Panc1 (cell line): ENCODE results near the gene ZNF165. TPM values are rescaled to one million over a fixed set of nuclear protein-coding genes. Genes with fewer than 3 reads are reported as not detected.

Experiments
- ATAC-seq: fragments of 200-7000 bp; cut with Tn5 transposase; 2 replicates; pipeline ENCODE4 v1.9.1; 2020; ENCODE audit warnings: mild to moderate bottlenecking, moderate library complexity
- BruUV-seq: library from RNA; stranded (reverse); fragments of 400-500 nt; replicated peaks from 2 replicates; lab custom pipeline; 2021; lab: Mats Ljungman, UMichigan
- CTCF ChIA-PET: fragments of 300-600 bp; sonication (Branson Sonifier 250); formaldehyde crosslinking; loops from one replicate; lab custom pipeline; 2022; ENCODE audit warnings: antibody characterized with exemption; lab: Charles Lee
- POLR2A ChIA-PET: fragments of 300-600 bp; sonication (Branson Sonifier 250); formaldehyde crosslinking; loops from one replicate; lab custom pipeline; 2022; ENCODE audit warnings: antibody characterized with exemption; lab: Charles Lee
- DNase-seq: peaks from one replicate; pipeline ENCODE4 v3.0.0-alpha.2; 2010; ENCODE audit warnings: low read depth, low spot score
- H3K27ac ChIP-seq: 2 replicates; pipeline ENCODE4 v1.5.1; 2011; ENCODE audit warnings: mild to moderate bottlenecking, low read length, inconsistent platforms
- H3K27me3 ChIP-seq: fragments of 200-500 bp; sonication (Bioruptor generic); 2 replicates; pipeline ENCODE4 v1.6.0; 2014; ENCODE audit warnings: low read length, inconsistent platforms; ENCODE audit not compliant: control insufficient read depth, insufficient read depth
- H3K36me3 ChIP-seq: fragments of 200-500 bp; sonication (Bioruptor generic); 2 replicates; pipeline ENCODE4 v1.5.1; 2014; ENCODE audit warnings: inconsistent platforms, mild to moderate bottlenecking, low read length, moderate library complexity; ENCODE audit not compliant: control insufficient read depth, insufficient read depth
- H3K4me1 ChIP-seq: 2 replicates; pipeline ENCODE4 v1.5.1; 2011; ENCODE audit warnings: inconsistent platforms, mild to moderate bottlenecking, low read length, moderate library complexity; ENCODE audit not compliant: control insufficient read depth, insufficient read depth
- H3K4me3 ChIP-seq, 2 experiments: 2 replicates each; pipeline ENCODE4 v1.5.1; 2011 to 2012; ENCODE audit warnings: low read depth in 2 of 2, low read length in 2 of 2, mild to moderate bottlenecking in 2 of 2, inconsistent platforms in 1 of 2, moderate library complexity in 1 of 2
- H3K9me3 ChIP-seq: fragments of 200-500 bp; sonication (Bioruptor generic); 2 replicates; pipeline ENCODE4 v1.5.1; 2014; ENCODE audit warnings: low read depth, mild to moderate bottlenecking, inconsistent platforms, low read length, moderate library complexity; ENCODE audit not compliant: control insufficient read depth, insufficient read depth
- CTCF ChIP-seq: fragments of 450-650 bp; IDR thresholded peaks from 2 replicates; pipeline ENCODE4 v1.5.1; 2017; ENCODE audit warnings: mild to moderate bottlenecking
- POLR2AphosphoS5 ChIP-seq: IDR thresholded peaks from 2 replicates; pipeline ENCODE4 v1.6.1; 2012; ENCODE audit warnings: mild to moderate bottlenecking, low read depth, low read length, moderate library complexity
- SIN3A ChIP-seq: IDR thresholded peaks from 2 replicates; pipeline ENCODE4 v1.6.1; 2012; ENCODE audit warnings: low read depth, mild to moderate bottlenecking, low read length, moderate library complexity, borderline replicate concordance; ENCODE audit not compliant: insufficient read depth
- TCF7L2 ChIP-seq: IDR thresholded peaks from 2 replicates; pipeline ENCODE4 v1.6.1; 2011; ENCODE audit warnings: mild to moderate bottlenecking, low read depth, low read length, inconsistent platforms
- in situ Hi-C: cut with HindIII; loops from 2 replicates; pipeline ENCODE4 v1.10.0; 2016; ENCODE audit warnings: low sequenced_read_pairs, low pct_unique_long_range_greater_than_20kb
- intact Hi-C: fragments of 100-400 bp; cut with micrococcal nuclease; formaldehyde crosslinking; loops from one replicate; pipeline ENCODE4 v1.10.0; 2022; ENCODE audit not compliant: unreplicated experiment
- total RNA-seq: library from RNA; stranded (reverse); gene quantifications from one replicate; pipeline ENCODE4 v1.2.1, GENCODE V29; 2021; ENCODE audit not compliant: unreplicated experiment
- TF ChIP-seq, protein P1 (sequence below), 2 experiments: IDR thresholded peaks; 2 replicates each; pipeline ENCODE4 v1.6.1; 2011 to 2012; ENCODE audit warnings: low read depth in 2 of 2, control low read depth in 1 of 2, low read length in 1 of 2, mild to moderate bottlenecking in 1 of 2, moderate library complexity in 1 of 2; ENCODE audit not compliant: insufficient read depth in 1 of 2

The ZNF165 gene
- total RNA-seq, 1 experiment from 2014 or later = 4.2 TPM

DNA sequence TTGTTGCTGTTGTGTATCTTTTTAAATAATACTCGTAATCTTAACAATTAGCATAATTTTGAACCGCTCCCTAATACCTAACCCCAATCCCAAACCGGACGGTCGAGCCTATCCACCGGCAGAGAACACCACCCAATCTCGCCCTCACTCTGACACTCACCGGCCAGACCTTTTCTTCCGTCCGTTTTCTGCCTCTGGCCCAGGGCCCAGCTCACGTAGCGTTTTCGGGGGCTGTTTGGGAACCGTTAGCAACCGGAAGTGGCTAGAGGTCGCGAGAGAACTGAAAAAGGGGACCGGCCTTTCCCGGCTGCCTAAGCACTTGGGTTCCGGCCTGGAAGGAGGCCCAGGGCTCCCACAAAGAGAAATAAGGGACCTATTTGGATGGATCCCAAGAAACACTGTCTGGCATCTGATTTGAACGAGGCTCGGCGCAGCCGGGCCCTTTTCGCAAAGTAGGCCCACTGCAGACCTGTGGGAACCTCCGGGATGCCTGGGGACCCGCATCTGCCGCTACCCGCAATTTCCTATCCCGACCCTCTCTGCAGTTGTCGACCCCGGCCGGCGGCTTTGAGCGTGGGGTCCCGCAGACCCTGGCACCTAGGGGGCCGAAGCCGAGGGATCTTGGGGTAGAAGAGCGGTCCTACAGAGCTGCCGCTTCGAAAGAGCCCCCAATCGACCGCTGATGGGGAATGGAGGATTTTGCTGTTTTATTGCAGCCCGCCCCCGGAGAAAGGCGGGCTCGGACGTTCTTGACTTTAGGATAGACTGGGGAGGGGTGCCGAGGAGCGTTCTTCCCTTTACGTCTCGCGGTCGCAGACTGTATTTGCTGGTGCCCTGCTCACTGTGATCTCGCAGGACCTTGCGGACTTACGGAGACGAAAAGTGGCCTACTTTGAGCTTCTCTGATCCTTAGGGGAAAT is 56.5 kb downstream of the ZNF165 start:
- POLR2A ChIA-PET = interaction anchor here (0.6 kb wide), 2 partner anchors 85 to 238 kb away, joined by 3 read pairs; no protein-coding TSS in a partner anchor
- peaks cover under 1% of the 10 kb centered on the region for H3K36me3 ChIP-seq
- peaks cover 36% of the 10 kb centered on the region for H3K4me1 ChIP-seq
- no TSS peak for BruUV-seq
- DNase-seq = peak; percentile 65
- peak overlapping the region; percentile 79 to 81 for H3K4me3 ChIP-seq
- TF ChIP-seq, protein P1, sequence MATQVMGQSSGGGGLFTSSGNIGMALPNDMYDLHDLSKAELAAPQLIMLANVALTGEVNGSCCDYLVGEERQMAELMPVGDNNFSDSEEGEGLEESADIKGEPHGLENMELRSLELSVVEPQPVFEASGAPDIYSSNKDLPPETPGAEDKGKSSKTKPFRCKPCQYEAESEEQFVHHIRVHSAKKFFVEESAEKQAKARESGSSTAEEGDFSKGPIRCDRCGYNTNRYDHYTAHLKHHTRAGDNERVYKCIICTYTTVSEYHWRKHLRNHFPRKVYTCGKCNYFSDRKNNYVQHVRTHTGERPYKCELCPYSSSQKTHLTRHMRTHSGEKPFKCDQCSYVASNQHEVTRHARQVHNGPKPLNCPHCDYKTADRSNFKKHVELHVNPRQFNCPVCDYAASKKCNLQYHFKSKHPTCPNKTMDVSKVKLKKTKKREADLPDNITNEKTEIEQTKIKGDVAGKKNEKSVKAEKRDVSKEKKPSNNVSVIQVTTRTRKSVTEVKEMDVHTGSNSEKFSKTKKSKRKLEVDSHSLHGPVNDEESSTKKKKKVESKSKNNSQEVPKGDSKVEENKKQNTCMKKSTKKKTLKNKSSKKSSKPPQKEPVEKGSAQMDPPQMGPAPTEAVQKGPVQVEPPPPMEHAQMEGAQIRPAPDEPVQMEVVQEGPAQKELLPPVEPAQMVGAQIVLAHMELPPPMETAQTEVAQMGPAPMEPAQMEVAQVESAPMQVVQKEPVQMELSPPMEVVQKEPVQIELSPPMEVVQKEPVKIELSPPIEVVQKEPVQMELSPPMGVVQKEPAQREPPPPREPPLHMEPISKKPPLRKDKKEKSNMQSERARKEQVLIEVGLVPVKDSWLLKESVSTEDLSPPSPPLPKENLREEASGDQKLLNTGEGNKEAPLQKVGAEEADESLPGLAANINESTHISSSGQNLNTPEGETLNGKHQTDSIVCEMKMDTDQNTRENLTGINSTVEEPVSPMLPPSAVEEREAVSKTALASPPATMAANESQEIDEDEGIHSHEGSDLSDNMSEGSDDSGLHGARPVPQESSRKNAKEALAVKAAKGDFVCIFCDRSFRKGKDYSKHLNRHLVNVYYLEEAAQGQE (IDR thresholded peaks at IDR 0.05; ENCODE audit: insufficient read depth in 1 of 2, low read depth in 2 of 2, low read length in 1 of 2) = peak in 1 of 2 experiments; percentile 26; a peak in 1 of 4 replicates
- TF ChIP-seq SIN3A (peak; percentile 77; the same call in 1 of the 2 replicates), POLR2AphosphoS5 (peak; percentile 82), TCF7L2 (peak; percentile 70), CTCF (no peak)
- CTCF ChIA-PET = interaction anchor here (0.5 to 0.8 kb wide), 2 partner anchors 219 to 243 kb away, joined by 4 read pairs; no protein-coding TSS in a partner anchor
- intact Hi-C loops (loop anchor here (5.0 kb wide), 1 partner anchor 215 kb away; no protein-coding TSS in a partner anchor), in situ Hi-C loops (no loop called here)
- peak; percentile 86 for ATAC-seq
- no peaks in the 10 kb centered on the region for H3K27me3 ChIP-seq
- no peaks in the 10 kb centered on the region for H3K9me3 ChIP-seq
- H3K27ac ChIP-seq = peak overlapping the region; percentile 100

- POLR2A ChIA-PET = interaction anchor here (0.6 to 0.7 kb wide), 2 partner anchors 218 to 238 kb away, joined by 3 read pairs; no protein-coding TSS in a partner anchor
- in situ Hi-C loops (no loop called here), intact Hi-C loops (loop anchor here (5.0 kb wide), 1 partner anchor 215 kb away; no protein-coding TSS in a partner anchor)
- Histone ChIP-seq H3K4me3 (peak overlapping the region; percentile 79 to 81), H3K4me1 (peaks cover 36% of the 10 kb centered on the region), H3K9me3 (no peaks in the 10 kb centered on the region), H3K27ac (peak overlapping the region; percentile 100), H3K36me3 (peaks cover 5% of the 10 kb centered on the region), H3K27me3 (no peaks in the 10 kb centered on the region)
- ATAC-seq = no peak
- no TSS peak for BruUV-seq
- no peak for DNase-seq
- CTCF ChIA-PET = interaction anchor here (1.2 kb wide), 1 partner anchor 219 kb away, joined by 3 read pairs; no protein-coding TSS in a partner anchor
- no peak for TF ChIP-seq TCF7L2
- TF ChIP-seq CTCF = no peak
Measured at GRCh38 chr6:28137505-28137981, 57.2 kb downstream of the ZNF165 start.

Other genes starting within 250 kb of the ZNF165 start
- gene OR2B2, start 168.2 kb upstream of the ZNF165 start, total RNA-seq = not detected
- 0.26 TPM for gene OR2B6, start 123.3 kb upstream of the ZNF165 start, total RNA-seq
- 5.3 TPM for gene ZSCAN16, start 44.0 kb downstream of the ZNF165 start, total RNA-seq
- 18.4 TPM for gene ZKSCAN8, start 61.3 kb downstream of the ZNF165 start, total RNA-seq
- 14.4 TPM for gene ZSCAN9, start 144.7 kb downstream of the ZNF165 start, total RNA-seq
- gene ZKSCAN4, start 171.7 kb downstream of the ZNF165 start, total RNA-seq = 4.4 TPM
- not detected for gene NKAPL, start 178.7 kb downstream of the ZNF165 start, total RNA-seq
- gene ZSCAN26, start 186.6 kb downstream of the ZNF165 start, total RNA-seq = 6.6 TPM
- 7.6 TPM for gene PGBD1, start 201.0 kb downstream of the ZNF165 start, total RNA-seq